Ureter (tissue), 1 donor: Measurements from ENCODE around the gene BEST2. TPM values are rescaled to one million over a fixed set of nuclear protein-coding genes. Genes with fewer than 3 reads are reported as not detected.

ENCODE experiments used
- DNase-seq: peaks from one replicate; pipeline ENCODE4 v3.0.0-alpha.2; 2020; ENCODE audit warnings: low spot score
- total RNA-seq: library from RNA; stranded (reverse); gene quantifications from one replicate; pipeline ENCODE4 v1.2.4, GENCODE V29; 2023
- donor health status: DM: yes; HTN: yes; CAD: no.

Gene BEST2
- total RNA-seq, 1 donor from 2014 or later, result not detected

DNA sequence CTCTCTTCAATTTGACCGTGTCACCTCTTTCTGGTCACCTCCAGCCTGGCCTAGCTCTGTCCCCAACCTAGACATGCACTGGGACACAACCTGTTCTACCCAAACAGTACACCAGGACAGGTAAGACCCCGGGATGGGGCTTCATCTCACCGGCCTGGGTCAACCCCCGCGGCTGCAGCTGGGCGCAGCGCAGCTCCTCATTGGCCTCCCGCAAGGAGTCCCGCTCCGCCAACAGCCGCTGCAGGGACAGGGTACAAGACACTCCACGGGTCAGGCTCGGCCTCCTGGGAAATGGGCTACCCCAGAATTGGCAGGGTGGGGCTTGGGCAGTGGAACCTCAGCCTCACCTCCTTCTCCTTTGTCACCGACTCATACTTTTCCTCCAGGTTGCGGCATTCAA lies 16.1 kb downstream of the BEST2 start:
- DNase-seq, result no peak

DNA sequence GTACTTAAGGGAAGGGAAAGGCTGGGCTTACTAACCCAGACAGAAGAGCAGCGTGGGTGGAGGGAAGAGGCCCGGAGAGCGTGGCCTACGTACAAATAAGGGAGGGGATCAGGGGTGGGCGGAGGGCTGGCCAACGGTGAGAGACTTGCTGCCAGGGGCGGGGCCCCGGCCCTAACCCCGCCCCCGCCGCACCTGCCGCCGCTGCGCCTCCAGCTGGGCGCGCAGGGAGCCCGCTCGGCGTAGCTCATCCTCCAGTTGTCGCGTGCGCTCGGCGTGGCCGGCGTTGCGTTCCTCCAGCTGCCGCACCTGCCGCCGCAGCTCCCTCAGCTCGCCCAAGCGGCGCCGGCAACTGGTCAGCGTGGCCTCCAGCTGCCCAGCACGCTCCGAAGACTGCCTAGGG lies 18.1 kb downstream of the BEST2 start:
- no peak for DNase-seq

DNA sequence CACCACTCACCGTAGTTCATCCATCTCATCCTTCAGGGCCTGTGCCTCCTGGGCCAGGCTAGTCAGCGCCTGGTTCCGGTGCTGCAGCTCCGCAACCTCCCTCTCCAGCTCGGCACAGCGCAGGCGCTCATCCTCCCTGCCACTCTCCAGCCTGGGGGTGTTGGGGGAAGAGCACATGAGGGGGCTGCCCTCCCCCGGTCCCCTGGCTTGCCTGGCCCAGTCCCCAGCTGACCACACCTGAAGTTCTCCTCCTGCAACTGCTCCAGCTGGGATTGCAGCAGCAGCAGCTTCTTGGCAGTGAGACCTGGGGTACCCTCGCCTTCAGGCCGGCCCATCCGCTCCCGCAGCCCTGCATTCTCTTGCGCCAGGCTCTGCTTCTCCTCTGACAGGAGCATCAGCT lies 19.3 kb downstream of the BEST2 start:
- no peak for DNase-seq

DNA sequence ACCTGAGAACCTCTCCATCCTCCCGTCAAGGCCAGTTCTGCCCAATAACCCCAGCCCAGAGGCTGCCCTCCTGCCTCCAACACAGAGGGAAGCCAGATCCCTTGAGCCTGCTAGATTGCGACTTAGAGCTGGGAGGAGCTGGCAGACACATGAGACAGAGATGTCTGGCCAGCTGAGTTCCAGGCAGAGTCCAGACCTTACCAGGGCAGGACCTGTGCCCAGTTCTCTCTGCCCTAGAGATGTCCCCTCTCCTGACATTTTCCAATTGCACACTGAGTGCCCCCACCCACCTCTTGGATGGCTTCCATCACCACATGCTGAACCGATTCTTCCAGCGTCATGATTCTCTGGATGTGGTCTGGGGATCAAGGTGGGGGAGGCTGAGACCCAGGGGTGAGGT lies 20.7 kb downstream of the BEST2 start:
- no peak for DNase-seq

GRCh38 chr19:12773571-12773970 lies 22.0 kb downstream of the BEST2 start:
- no peak for DNase-seq

- DNase-seq, result peak; percentile 96
Observed at GRCh38 chr19:12774588-12775555, 23.3 kb downstream of the BEST2 start, which contains the start of gene HOOK2. HOOK2 (minus strand) TSS chr19:12775552; CDS start chr19:12775449, 103 bp downstream.

DNA sequence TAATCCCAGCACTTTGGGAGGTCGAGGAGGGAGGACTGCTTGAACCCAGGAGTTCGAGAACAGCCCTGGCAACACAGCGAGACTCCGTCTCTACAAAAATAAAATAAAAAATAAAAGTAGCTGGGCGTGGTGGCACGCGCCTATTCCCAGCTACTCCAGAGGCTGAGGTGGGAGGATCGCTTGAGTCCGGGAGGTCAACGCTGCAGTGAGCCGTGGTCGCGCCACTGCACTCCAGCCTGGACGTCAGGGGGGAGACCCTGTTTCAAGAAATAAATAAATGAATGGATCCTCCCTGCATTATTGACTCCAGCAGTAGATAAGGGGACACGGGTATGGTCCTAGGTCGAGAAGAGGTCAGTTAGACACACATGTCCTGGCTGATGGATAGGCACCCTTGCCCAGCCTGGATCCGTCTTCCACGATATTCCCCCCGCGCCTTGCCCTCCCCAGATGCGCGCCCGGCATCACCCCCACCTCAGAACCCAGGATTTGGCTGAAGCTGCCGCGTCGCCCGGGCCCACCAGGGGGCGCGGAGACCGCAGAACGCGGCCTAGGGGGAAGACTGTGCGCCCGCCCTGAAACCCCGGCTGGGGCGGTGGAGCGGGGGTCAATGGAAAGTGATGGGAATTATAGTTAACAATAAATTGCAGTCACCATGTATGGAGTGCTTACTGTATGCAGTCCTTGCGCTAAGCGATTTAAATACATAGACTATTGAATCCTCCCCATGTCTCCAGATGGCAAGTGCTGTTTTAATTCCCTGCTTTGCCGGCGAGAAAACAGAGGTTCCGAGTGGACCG lies 25.8 kb downstream of the BEST2 start:
- peak; percentile 86 for DNase-seq

- DNase-seq, result peak; percentile 83
Observed at GRCh38 chr19:12778017-12778904, 26.7 kb downstream of the BEST2 start.

DNA sequence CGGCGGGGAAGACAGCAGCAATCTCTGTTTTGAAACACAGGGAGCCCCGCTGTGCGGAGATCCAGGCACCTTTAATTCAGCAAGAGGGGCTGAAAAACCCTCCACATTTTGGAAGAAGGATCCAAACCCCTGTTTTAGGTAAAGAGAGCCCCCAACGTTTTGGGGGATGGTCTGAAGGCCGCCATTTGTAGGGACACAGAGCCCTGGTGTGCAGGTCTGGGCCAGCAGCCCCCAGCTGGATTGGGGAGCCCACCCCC lies 27.2 kb downstream of the BEST2 start:
- DNase-seq, result no peak

DNA sequence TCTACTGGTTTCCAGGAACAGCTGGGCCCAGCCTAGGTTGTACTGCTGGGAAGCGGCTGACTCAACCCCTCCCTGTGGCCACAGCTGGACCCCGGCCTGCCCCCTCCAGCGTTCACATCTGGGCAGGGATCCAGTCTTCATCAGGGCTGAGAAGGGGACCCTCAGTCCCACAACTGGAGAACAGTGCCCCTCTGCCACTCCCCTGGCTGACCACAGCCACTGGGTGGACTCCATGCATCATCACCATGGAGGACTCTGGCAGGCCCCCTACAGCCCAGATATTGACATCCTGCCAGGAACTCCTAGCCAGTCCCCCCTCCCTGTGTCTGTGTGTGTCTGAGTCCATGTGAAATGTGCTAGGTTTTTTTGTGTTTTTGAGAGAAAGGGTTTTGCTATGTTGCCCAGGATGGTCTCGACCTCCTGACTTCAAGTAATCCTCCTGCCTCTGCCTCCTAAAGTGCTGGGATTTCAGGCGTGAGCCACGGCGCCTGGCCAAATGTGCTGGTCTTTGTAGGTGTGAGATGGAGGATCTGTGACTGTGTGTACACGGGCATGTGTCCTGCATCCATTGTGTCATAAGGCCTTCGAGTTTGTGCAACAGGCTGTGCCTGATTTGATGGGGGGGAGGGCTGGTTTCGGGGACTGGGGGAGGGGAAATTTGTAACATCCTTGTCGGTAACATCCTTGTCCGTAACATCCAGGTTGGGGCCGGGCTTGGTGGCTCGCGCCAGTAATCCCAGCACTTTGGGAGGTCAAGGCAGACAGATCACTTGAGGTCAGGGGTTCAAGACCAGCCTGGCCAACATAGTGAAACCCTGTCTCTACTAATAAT lies 27.8 kb downstream of the BEST2 start:
- DNase-seq, result peak; percentile 73

DNA sequence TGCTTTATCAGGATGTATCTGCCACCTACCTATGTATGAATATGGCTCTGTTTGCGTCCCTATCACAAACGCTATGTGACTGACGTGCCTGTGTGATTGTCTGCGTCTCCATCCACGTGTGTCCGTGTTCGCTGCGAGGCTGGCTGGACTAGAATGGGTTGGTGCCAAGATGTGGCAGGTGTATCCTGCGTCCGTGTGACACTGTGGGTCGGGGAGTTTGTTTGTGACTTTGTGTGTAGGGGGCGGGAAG lies 30.5 kb downstream of the BEST2 start:
- DNase-seq, result peak; percentile 73

DNA sequence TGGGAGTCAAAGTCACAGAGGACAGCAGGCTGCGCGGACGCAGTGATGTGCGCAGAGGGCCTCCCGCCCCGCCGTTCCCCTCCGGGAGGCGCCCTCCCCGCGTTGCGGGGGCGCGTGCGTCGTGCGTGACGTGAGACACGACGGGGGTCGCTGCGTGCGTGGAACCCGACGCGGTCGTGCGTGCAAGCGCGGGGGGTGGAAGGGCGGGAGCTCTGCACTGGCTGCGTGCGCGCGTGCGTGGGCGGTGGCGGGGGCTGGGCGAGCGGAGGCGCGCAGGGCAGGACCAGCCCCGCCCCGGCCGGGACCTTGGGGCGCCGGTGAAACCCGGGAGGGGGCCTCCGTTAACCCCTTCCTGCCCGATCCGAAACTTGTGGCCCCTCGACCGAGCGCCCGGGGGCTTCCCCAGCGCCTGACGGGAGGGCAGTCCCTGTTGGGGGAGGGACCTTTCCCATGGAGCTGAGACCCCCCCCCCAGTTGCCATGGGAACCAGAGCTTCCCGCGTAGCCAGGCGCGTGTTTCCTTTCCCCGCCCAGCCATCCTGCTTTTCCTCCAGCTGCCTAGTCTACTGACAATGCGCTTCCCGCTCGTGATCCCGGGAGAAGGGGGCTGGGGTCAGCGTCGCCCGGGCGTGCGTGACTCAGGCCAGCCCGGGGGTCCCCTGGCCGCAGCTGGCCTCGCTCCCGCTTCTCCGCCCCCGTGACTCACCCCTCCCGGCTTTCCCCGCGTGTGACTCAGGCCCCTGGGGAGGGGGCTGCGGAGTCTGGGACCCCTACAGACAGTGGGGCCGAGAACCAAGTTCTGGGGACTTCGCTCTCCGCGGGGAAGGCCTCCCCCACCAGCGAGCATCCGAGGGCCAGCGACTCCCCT lies 31.1 kb downstream of the BEST2 start:
- peak; percentile 86 for DNase-seq

DNA sequence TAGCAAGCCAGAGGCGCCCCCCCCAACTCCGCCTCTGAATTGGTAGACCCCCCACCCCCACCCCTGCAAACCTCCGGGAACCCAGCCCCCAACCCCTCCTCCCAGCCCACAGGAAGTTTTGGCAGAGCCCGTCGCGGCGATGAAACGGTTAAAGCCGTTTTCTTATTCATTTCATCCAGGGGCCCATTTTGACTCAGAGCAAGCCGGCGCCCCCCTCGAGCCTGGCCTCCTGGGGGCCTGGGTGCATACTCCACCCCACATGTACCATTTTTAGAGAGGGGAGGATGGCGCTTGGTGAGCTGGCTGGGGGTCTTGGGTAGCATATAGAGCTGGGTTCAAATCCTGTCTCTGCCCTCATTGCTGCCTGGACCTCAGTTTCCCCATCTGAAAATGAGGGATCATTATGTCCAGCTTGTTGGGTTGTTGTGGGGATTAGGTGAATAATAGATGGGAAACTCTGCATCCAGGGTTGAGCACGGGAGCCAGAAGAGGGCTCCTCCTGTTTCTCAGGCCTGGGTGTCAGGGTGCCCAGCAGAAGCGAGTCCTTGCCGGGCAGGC lies 31.8 kb downstream of the BEST2 start:
- no peak for DNase-seq

- peak; percentile 79 for DNase-seq
Observed at GRCh38 chr19:12783849-12784393, 32.3 kb downstream of the BEST2 start.

DNA sequence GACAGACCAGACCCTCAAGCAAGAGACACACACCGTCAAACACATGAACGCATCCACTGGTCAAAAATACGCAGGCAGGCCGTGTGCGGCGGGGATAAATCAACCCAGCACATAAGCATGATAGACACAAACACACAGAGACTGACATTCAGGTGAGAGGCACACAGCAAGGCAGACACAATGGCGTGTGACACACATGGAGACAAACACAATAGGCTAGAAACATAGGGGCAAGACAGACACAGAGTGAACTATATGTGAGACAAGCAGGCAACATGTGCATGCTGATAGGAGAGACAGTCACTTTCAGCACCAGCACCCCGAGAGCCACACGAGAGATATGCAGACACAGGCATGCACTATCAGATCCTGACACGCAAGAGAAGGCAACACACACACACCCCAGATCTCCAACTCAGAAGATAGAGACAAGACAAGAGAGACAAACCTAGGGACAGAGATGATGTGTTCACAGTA lies 32.8 kb downstream of the BEST2 start:
- no peak for DNase-seq

DNA sequence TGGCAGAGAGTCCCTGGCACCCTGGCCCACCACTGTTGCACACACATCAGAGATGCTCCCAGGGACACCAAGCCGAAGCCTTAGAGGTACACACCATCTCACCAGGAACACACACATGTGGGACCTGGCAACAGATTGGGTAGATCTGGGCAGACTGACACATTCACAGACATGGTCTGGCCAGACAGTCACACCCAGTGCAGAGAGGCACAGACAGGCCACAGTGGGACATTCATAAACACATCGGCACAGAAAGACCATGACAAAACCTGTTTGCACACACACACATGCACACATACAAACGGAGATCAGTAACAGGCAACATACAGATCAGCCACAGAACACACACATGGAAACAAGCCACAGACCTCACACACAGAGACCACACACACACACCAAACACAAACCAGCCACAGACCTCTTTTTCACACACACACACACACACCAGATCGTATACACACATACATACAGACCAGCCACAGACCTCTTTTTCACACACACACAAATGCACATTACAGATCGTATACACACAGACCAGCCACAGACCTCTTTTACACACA lies 33.4 kb downstream of the BEST2 start:
- no peak for DNase-seq

GRCh38 chr19:12785431-12786031 lies 33.9 kb downstream of the BEST2 start:
- no peak for DNase-seq

DNA sequence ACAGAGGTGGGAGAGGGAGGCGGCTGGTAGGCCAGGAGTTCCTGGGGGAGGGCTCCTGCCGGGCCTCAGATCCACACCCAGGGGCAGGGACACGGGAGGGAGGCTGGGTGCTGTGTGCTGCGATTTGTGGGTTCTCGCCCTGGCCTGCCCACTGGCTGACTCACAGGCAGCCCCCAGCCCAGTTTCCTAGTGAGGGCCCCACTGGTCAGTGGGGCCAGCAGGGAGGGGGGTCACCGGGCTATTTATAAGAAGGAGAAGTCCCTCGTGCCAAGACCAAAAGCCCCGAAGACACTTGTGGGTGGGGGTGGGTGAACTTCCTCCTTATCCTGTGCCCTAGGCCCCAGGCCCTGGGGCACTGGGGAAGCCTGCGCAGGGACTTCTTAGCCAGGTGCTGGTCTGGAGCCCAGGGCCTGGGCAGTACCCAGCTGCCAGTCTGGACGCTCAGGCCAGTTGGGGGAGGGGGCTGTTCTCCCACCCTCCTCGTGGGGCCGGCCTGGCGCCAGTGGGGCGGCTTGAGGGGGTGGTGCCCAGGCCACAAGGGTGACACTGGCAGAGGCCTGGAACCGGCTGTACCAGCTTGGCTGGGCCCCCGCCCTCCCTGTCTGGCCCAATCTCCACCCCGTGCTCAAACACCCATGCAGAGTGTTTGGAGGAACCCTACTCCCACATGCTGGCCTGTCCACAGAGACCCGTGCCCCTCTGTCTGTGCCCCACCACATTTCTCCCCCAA lies 34.7 kb downstream of the BEST2 start:
- DNase-seq, result peak; percentile 85
